HCT116 (cell line): Measurements from ENCODE around the gene PGRMC2. TPM values are rescaled to one million over a fixed set of nuclear protein-coding genes. Genes with fewer than 3 reads are reported as not detected.

Experiments
- ATAC-seq: fragments of 200-7000 bp; cut with Tn5 transposase; 2 replicates; pipeline ENCODE4 v1.9.1; 2020; ENCODE audit warnings: mild to moderate bottlenecking, moderate library complexity
- BruUV-seq: library from RNA; stranded (reverse); fragments of 400-500 nt; replicated peaks from 2 replicates; lab custom pipeline; 2021; lab: Mats Ljungman, UMichigan
- CTCF ChIA-PET: fragments of 300-600 bp; sonication (Branson Sonifier 250); formaldehyde crosslinking; loops from one replicate; lab custom pipeline; 2021; ENCODE audit warnings: antibody characterized with exemption; lab: Charles Lee
- POLR2A ChIA-PET: fragments of 300-600, 350-600 bp; sonication (Branson Sonifier 250); formaldehyde crosslinking; loops from one replicate; lab custom pipeline; 2021; ENCODE audit warnings: antibody characterized with exemption; lab: Charles Lee
- RAD21 ChIA-PET, 2 experiments: fragments of 300-600 bp; sonication (Branson Sonifier 250); formaldehyde crosslinking; loops; one replicate each; lab custom pipeline; 2023; ENCODE audit warnings: low total read pairs in 2 of 2; ENCODE audit not compliant: uncharacterized antibody in 2 of 2, unreplicated experiment in 2 of 2, low non-redundant PET in 1 of 2; lab: Charles Lee
- DNase-seq: peaks from one replicate; pipeline ENCODE4 v3.0.0-alpha.2; 2010; ENCODE audit warnings: low read depth, low spot score
- H2AFZ ChIP-seq: fragments of 200-600 bp; shearing (Covaris generic), sonication (generic); 2 replicates; pipeline ENCODE4 v1.6.1; 2017; ENCODE audit warnings: low read depth, mixed run types, mixed read lengths, antibody characterized with exemption, low read length; ENCODE audit not compliant: poor library complexity, severe bottlenecking
- H3K27ac ChIP-seq: 2 replicates; pipeline ENCODE4 v1.5.1; 2012; ENCODE audit warnings: low read depth, low read length
- H3K27me3 ChIP-seq: fragments of 200-600 bp; sonication (generic); 2 replicates; pipeline ENCODE4 v1.6.1; 2016; ENCODE audit warnings: mixed run types, low read length, mixed read lengths; ENCODE audit not compliant: insufficient read depth
- H3K36me3 ChIP-seq, 2 experiments: fragments of 200-500 bp in 1 of 2; fragments of 200-600 bp in 1 of 2; sonication (Bioruptor generic) in 1 of 2; sonication (generic) in 1 of 2; 2 replicates each; pipeline versions ENCODE4 v1.5.1 to v1.6.1; 2014 to 2016; ENCODE audit warnings: low read length in 2 of 2, inconsistent platforms in 1 of 2, mixed read lengths in 1 of 2, mixed run types in 1 of 2; ENCODE audit not compliant: insufficient read depth in 2 of 2, control insufficient read depth in 1 of 2
- H3K4me1 ChIP-seq, 2 experiments: fragments of 200-600 bp in 1 of 2; sonication (generic) in 1 of 2; 2 replicates each; pipeline versions ENCODE4 v1.5.1 to v1.6.1; 2012 to 2017; ENCODE audit warnings: low read length in 2 of 2, inconsistent platforms in 1 of 2, mild to moderate bottlenecking in 1 of 2, mixed read lengths in 1 of 2, mixed run types in 1 of 2, moderate library complexity in 1 of 2; ENCODE audit not compliant: insufficient read depth in 2 of 2, control insufficient read depth in 1 of 2
- H3K4me2 ChIP-seq: fragments of 200-600 bp; sonication (generic); 2 replicates; pipeline ENCODE4 v1.6.1; 2017; ENCODE audit warnings: mixed run types, low read length, mixed read lengths
- H3K4me3 ChIP-seq, 2 experiments: fragments of 200-600 bp in 1 of 2; sonication (generic) in 1 of 2; replicated peaks in 1 of 2; 2 replicates each; pipeline ENCODE4 v1.5.1; 2011 to 2016; ENCODE audit warnings: low read length in 2 of 2, control low read depth in 1 of 2, low read depth in 1 of 2, mild to moderate bottlenecking in 1 of 2, mixed read lengths in 1 of 2, mixed run types in 1 of 2
- H3K79me2 ChIP-seq: fragments of 200-600 bp; sonication (generic); 2 replicates; pipeline ENCODE4 v1.6.1; 2017; ENCODE audit warnings: mild to moderate bottlenecking, mixed run types, low read length, moderate library complexity, mixed read lengths; ENCODE audit not compliant: insufficient read depth
- H3K9ac ChIP-seq: fragments of 200-600 bp; sonication (generic); 2 replicates; pipeline ENCODE4 v1.6.1; 2016; ENCODE audit warnings: low read length, mixed read lengths
- H3K9me2 ChIP-seq: fragments of 200-600 bp; sonication (generic), shearing (Covaris generic); 2 replicates; pipeline ENCODE4 v1.6.1; 2017; ENCODE audit warnings: mixed run types, mild to moderate bottlenecking, moderate library complexity; ENCODE audit not compliant: insufficient read depth
- H3K9me3 ChIP-seq, 2 experiments: fragments of 200-500 bp in 1 of 2; fragments of 200-600 bp in 1 of 2; sonication (Bioruptor generic) in 1 of 2; sonication (generic) in 1 of 2; 2 replicates each; pipeline ENCODE4 v1.6.1; 2014 to 2017; ENCODE audit warnings: low read length in 2 of 2, mixed read lengths in 2 of 2, inconsistent platforms in 1 of 2, low read depth in 1 of 2, mild to moderate bottlenecking in 1 of 2, mixed run types in 1 of 2, moderate library complexity in 1 of 2; ENCODE audit not compliant: control insufficient read depth in 1 of 2, insufficient read depth in 1 of 2
- H4K20me1 ChIP-seq: fragments of 200-600 bp; sonication (generic), shearing (Covaris generic); 2 replicates; pipeline ENCODE4 v1.6.1; 2017; ENCODE audit warnings: mixed run types, mild to moderate bottlenecking, moderate library complexity; ENCODE audit not compliant: insufficient read depth
- CEBPB ChIP-seq: IDR thresholded peaks from 2 replicates; pipeline ENCODE4 v1.6.1; 2012; ENCODE audit warnings: low read depth
- ELF1 ChIP-seq: IDR thresholded peaks from 2 replicates; pipeline ENCODE4 v1.6.1; 2012; ENCODE audit warnings: low read depth, borderline replicate concordance
- EZH2 ChIP-seq: fragments of 200-600 bp; sonication (generic); IDR thresholded peaks from 2 replicates; pipeline ENCODE4 v1.6.1; 2017; ENCODE audit warnings: antibody characterized with exemption, mixed run types
- EZH2phosphoT487 ChIP-seq: fragments of 200-600 bp; IDR thresholded peaks from 2 replicates; pipeline ENCODE4 v1.6.1; 2018; ENCODE audit warnings: antibody characterized with exemption, borderline replicate concordance
- MAX ChIP-seq: IDR thresholded peaks from 2 replicates; pipeline ENCODE4 v1.6.1; 2012
- POLR2A ChIP-seq: IDR thresholded peaks from 2 replicates; pipeline ENCODE4 v1.7.0; 2011; ENCODE audit warnings: borderline replicate concordance; ENCODE audit not compliant: insufficient read depth, insufficient read length; ENCODE audit errors: extremely low read depth
- RAD21 ChIP-seq: IDR thresholded peaks from 2 replicates; pipeline ENCODE4 v1.6.1; 2012; ENCODE audit warnings: low read depth, mild to moderate bottlenecking
- SIN3A ChIP-seq: IDR thresholded peaks from 2 replicates; pipeline ENCODE4 v1.6.1; 2012; ENCODE audit warnings: low read depth
- SRF ChIP-seq: IDR thresholded peaks from 2 replicates; pipeline ENCODE4 v1.6.1; 2012; ENCODE audit warnings: low read depth
- TCF7L2 ChIP-seq: IDR thresholded peaks from 2 replicates; pipeline ENCODE4 v1.7.0; 2011; ENCODE audit warnings: borderline replicate concordance, inconsistent platforms; ENCODE audit not compliant: insufficient read depth, insufficient read length; ENCODE audit errors: extremely low read depth
- YY1 ChIP-seq: IDR thresholded peaks from 2 replicates; pipeline ENCODE4 v1.6.1; 2011; ENCODE audit warnings: low read length, low read depth, moderate library complexity, mild to moderate bottlenecking; ENCODE audit not compliant: insufficient replicate concordance; ENCODE audit errors: extremely low read depth
- ZNF274 ChIP-seq: fragments of 200-500 bp; sonication (Bioruptor generic); IDR thresholded peaks from 2 replicates; pipeline ENCODE4 v1.6.1; 2014; ENCODE audit warnings: mild to moderate bottlenecking, low read depth, low read length, inconsistent platforms
- intact Hi-C: fragments of 100-400 bp; cut with micrococcal nuclease; formaldehyde crosslinking; loops from 2 replicates; pipeline ENCODE4 v1.10.0; 2022
- total RNA-seq: library from RNA; stranded (reverse); gene quantifications from one replicate; pipeline ENCODE4 v1.2.1, GENCODE V29; 2021; ENCODE audit not compliant: unreplicated experiment
- TF ChIP-seq, protein P1 (sequence below): IDR thresholded peaks from 2 replicates; pipeline ENCODE4 v1.6.1; 2012
- TF ChIP-seq, protein P2 (sequence below): IDR thresholded peaks from 2 replicates; pipeline ENCODE4 v1.6.1; 2011; ENCODE audit warnings: mild to moderate bottlenecking, low read length, moderate library complexity; ENCODE audit not compliant: insufficient replicate concordance; ENCODE audit errors: extremely low read depth
- TF ChIP-seq, protein P3 (sequence below), 3 experiments: fragments of 200-600 bp in 1 of 3; sonication (generic) in 1 of 3; IDR thresholded peaks in 2 of 3; conservative IDR thresholded peaks in 1 of 3; 2 replicates each; pipeline ENCODE4 v1.5.1; 2012 to 2017; ENCODE audit warnings: low read depth in 2 of 3, low read length in 2 of 3, antibody characterized with exemption in 1 of 3, borderline replicate concordance in 1 of 3, control low read depth in 1 of 3, mild to moderate bottlenecking in 1 of 3, mixed read lengths in 1 of 3, mixed run types in 1 of 3, moderate library complexity in 1 of 3; ENCODE audit not compliant: insufficient read depth in 1 of 3

PGRMC2 gene
- total RNA-seq, 1 experiment from 2014 or later = 52.3 TPM

DNA sequence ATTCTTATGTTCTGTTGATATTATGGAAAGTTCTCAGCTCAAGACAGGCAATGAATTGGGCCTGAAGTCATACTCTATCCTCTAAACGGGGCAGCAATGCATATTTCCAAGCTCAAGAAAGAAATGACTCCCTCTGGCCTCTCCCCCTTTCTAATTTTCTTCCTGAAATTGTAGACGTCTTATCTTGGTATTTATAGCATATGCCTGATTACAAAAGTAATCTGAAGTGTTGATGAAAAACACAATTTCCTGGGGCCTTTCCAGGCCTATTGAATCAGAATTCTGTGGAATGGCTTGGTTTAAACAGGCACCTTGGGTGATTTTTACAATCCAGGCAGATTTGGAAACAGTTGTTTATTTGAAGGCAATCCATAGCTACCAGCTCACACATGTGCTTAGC is 21.4 kb upstream of the PGRMC2 start:
- ChIA-PET POLR2A (no interaction called here), CTCF (no interaction called here), RAD21 (no interaction called here)
- H3K79me2 ChIP-seq = no peaks in the 10 kb centered on the region
- BruUV-seq = no TSS peak
- no peaks in the 10 kb centered on the region for H4K20me1 ChIP-seq
- H3K9ac ChIP-seq = no peak overlapping the region
- H3K4me1 ChIP-seq = no peaks in the 10 kb centered on the region; a peak in 1 of 4 replicates
- intact Hi-C loops = no loop called here
- TF ChIP-seq MAX (no peak), YY1 (no peak), SIN3A (no peak), ZNF274 (no peak), ELF1 (no peak)
- no peaks in the 10 kb centered on the region for H3K9me2 ChIP-seq
- H3K4me2 ChIP-seq = no peak overlapping the region
- no peak overlapping the region for H3K4me3 ChIP-seq
- H3K27ac ChIP-seq = no peak overlapping the region
- H3K27me3 ChIP-seq = no peaks in the 10 kb centered on the region
- H3K36me3 ChIP-seq = no peaks in the 10 kb centered on the region
- no peak for DNase-seq
- no peaks in the 10 kb centered on the region for H3K9me3 ChIP-seq
- ATAC-seq = no peak
- no peak overlapping the region for H2AFZ ChIP-seq

GRCh38 chr4:128307123-128307571 is 19.5 kb upstream of the PGRMC2 start:
- intact Hi-C loops = no loop called here
- no TSS peak for BruUV-seq
- H3K9me2 ChIP-seq = no peaks in the 10 kb centered on the region
- no peaks in the 10 kb centered on the region; a peak in 1 of 4 replicates for H3K4me1 ChIP-seq
- no peaks in the 10 kb centered on the region for H3K27me3 ChIP-seq
- RAD21 ChIA-PET = no interaction called here
- POLR2A ChIA-PET = no interaction called here
- ATAC-seq (no peak), DNase-seq (no peak)
- no peaks in the 10 kb centered on the region for H3K79me2 ChIP-seq
- H3K4me3 ChIP-seq = no peak overlapping the region
- CTCF ChIA-PET = no interaction called here
- no peak overlapping the region for H3K4me2 ChIP-seq
- H4K20me1 ChIP-seq = no peaks in the 10 kb centered on the region
- H2AFZ ChIP-seq = no peak overlapping the region
- no peak overlapping the region for H3K27ac ChIP-seq
- no peaks in the 10 kb centered on the region for H3K36me3 ChIP-seq
- no peaks in the 10 kb centered on the region for H3K9me3 ChIP-seq
- H3K9ac ChIP-seq = no peak overlapping the region
- no peak for TF ChIP-seq ELF1
- no peak for TF ChIP-seq ZNF274
- TF ChIP-seq TCF7L2 = no peak
- TF ChIP-seq SIN3A = no peak
- TF ChIP-seq POLR2A = no peak
- TF ChIP-seq, protein P1, sequence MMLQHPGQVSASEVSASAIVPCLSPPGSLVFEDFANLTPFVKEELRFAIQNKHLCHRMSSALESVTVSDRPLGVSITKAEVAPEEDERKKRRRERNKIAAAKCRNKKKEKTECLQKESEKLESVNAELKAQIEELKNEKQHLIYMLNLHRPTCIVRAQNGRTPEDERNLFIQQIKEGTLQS = no peak
- no peak for TF ChIP-seq SRF
- TF ChIP-seq EZH2 = no peak
- TF ChIP-seq MAX = no peak
- TF ChIP-seq EZH2phosphoT487 = no peak
- TF ChIP-seq, protein P2, sequence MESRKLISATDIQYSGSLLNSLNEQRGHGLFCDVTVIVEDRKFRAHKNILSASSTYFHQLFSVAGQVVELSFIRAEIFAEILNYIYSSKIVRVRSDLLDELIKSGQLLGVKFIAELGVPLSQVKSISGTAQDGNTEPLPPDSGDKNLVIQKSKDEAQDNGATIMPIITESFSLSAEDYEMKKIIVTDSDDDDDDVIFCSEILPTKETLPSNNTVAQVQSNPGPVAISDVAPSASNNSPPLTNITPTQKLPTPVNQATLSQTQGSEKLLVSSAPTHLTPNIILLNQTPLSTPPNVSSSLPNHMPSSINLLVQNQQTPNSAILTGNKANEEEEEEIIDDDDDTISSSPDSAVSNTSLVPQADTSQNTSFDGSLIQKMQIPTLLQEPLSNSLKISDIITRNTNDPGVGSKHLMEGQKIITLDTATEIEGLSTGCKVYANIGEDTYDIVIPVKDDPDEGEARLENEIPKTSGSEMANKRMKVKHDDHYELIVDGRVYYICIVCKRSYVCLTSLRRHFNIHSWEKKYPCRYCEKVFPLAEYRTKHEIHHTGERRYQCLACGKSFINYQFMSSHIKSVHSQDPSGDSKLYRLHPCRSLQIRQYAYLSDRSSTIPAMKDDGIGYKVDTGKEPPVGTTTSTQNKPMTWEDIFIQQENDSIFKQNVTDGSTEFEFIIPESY = no peak
- TF ChIP-seq RAD21 = no peak
- TF ChIP-seq CEBPB = no peak
- TF ChIP-seq, protein P3, sequence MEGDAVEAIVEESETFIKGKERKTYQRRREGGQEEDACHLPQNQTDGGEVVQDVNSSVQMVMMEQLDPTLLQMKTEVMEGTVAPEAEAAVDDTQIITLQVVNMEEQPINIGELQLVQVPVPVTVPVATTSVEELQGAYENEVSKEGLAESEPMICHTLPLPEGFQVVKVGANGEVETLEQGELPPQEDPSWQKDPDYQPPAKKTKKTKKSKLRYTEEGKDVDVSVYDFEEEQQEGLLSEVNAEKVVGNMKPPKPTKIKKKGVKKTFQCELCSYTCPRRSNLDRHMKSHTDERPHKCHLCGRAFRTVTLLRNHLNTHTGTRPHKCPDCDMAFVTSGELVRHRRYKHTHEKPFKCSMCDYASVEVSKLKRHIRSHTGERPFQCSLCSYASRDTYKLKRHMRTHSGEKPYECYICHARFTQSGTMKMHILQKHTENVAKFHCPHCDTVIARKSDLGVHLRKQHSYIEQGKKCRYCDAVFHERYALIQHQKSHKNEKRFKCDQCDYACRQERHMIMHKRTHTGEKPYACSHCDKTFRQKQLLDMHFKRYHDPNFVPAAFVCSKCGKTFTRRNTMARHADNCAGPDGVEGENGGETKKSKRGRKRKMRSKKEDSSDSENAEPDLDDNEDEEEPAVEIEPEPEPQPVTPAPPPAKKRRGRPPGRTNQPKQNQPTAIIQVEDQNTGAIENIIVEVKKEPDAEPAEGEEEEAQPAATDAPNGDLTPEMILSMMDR (IDR thresholded peaks at IDR 0.05 in 2 of 3, conservative IDR thresholded peaks at IDR 0.05 in 1 of 3; ENCODE audit: borderline replicate concordance in 1 of 3, insufficient read depth in 1 of 3, low read depth in 2 of 3, low read length in 2 of 3) = no peak
